Right lobe of liver (tissue), 6 donors: Measurements from ENCODE around the gene TSGA10IP. TPM values are rescaled to one million over a fixed set of nuclear protein-coding genes. Genes with fewer than 3 reads are reported as not detected.

ENCODE experiments used
- ATAC-seq, 4 donors: fragments of 200-7000 bp; cut with Tn5 transposase; one replicate each; pipeline ENCODE4 v1.9.1; 2020; ENCODE audit warnings: mild to moderate bottlenecking in 4 of 4, moderate library complexity in 4 of 4
- DNase-seq, 3 donors: peaks; one replicate each; pipeline ENCODE4 v3.0.0-alpha.2; 2020
- H3K27ac ChIP-seq, 3 donors: fragments of 200-600 bp; one replicate each; pipeline ENCODE4 v1.8.0; 2022
- H3K27me3 ChIP-seq, 2 donors: fragments of 200-600 bp; one replicate each; pipeline ENCODE4 v1.8.0; 2022
- H3K36me3 ChIP-seq, 4 donors: fragments of 200-600 bp; sonication (generic) in 1 of 4; one replicate each; pipeline versions ENCODE4 v1.5.1 to v1.8.0; 2017 to 2022; ENCODE audit warnings: control low read depth in 1 of 4
- H3K4me1 ChIP-seq, 4 donors: fragments of 200-600 bp; sonication (generic) in 1 of 4; one replicate each; pipeline versions ENCODE4 v1.5.1 to v1.8.0; 2017 to 2022; ENCODE audit warnings: control low read depth in 1 of 4
- H3K4me3 ChIP-seq, 3 donors: fragments of 200-600 bp; one replicate each; pipeline ENCODE4 v1.8.0; 2022
- H3K9me3 ChIP-seq, 4 donors: fragments of 200-600 bp; sonication (generic) in 1 of 4; one replicate each; pipeline versions ENCODE4 v1.5.1 to v1.8.0; 2017 to 2022; ENCODE audit warnings: control low read depth in 1 of 4
- POLR2A ChIP-seq: fragments of 450-650 bp; IDR thresholded peaks from one replicate; pipeline ENCODE4 v1.6.1; 2017; ENCODE audit warnings: antibody characterized with exemption, mild to moderate bottlenecking
- WGBS: methylation state at CpG from one replicate; pipeline ENCODE4 v1.1.6; 2018; ENCODE audit warnings: low coverage, low lambda C conversion rate; ENCODE audit not compliant: insufficient coverage; ENCODE audit errors: missing lambda C conversion rate; 5-methylcytosine and 5-hydroxymethylcytosine counted together
- intact Hi-C, 2 donors: fragments of 100-400 bp; cut with DNase I; formaldehyde crosslinking; loops; one replicate each; pipeline versions ENCODE4 v1.11.2 to v1.14.1; 2022
- long read RNA-seq: library from polyadenylated mRNA; unstranded; transcript quantifications from one replicate; pipeline ENCODE4 v2.0.0, GENCODE V29; 2019
- total RNA-seq, 6 experiments: library from RNA; depleted of rRNA in 2 of 6; stranded (reverse); fragments of >200 nt in 2 of 6; fragmentation: NEBNext Ultra II Directional in 3 of 6; extraction: Animal tissue kit (Norgen Biotek cat#: 25700) in 3 of 6; gene quantifications; one replicate each; pipeline versions ENCODE4 v1.1.0 to v1.2.4, GENCODE V29; 2016 to 2023
- TF ChIP-seq, protein P1 (sequence below), 4 donors: fragments of 200-600 bp in 3 of 4; fragments of 450-650 bp in 1 of 4; IDR thresholded peaks; one replicate each; pipeline versions ENCODE4 v1.5.1 to v1.8.0; 2016 to 2022; ENCODE audit warnings: antibody characterized with exemption in 4 of 4, mild to moderate bottlenecking in 2 of 4
- donor health status: DM: no; HTN: yes; CAD: no.
- donor health status: DM: no; HTN: no; CAD: no.
- donor health status: DM: no; HTN: no; CAD: no.
- donor health status: DM: no; HTN: yes; CAD: no.
- donor health status: DM: no; HTN: yes; CAD: no.

TSGA10IP gene
- total RNA-seq = not detected
- long read RNA-seq = 0 reads

GRCh38 chr11:65945430-65945911, at the start of gene TSGA10IP:
TSGA10IP (plus strand) TSS chr11:65945480; CDS start chr11:65945676, 196 bp downstream.
- DNase-seq = no peak
- Histone ChIP-seq H3K27me3 (no peaks in the 10 kb centered on the region), H3K27ac (no peak within 1 kb of the TSS), H3K36me3 (no peaks in the 10 kb centered on the region), H3K4me1 (no peaks in the 10 kb centered on the region), H3K4me3 (no peak within 1 kb of the TSS), H3K9me3 (no peaks in the 10 kb centered on the region)
- no peak for TF ChIP-seq POLR2A
- TF ChIP-seq, protein P1, sequence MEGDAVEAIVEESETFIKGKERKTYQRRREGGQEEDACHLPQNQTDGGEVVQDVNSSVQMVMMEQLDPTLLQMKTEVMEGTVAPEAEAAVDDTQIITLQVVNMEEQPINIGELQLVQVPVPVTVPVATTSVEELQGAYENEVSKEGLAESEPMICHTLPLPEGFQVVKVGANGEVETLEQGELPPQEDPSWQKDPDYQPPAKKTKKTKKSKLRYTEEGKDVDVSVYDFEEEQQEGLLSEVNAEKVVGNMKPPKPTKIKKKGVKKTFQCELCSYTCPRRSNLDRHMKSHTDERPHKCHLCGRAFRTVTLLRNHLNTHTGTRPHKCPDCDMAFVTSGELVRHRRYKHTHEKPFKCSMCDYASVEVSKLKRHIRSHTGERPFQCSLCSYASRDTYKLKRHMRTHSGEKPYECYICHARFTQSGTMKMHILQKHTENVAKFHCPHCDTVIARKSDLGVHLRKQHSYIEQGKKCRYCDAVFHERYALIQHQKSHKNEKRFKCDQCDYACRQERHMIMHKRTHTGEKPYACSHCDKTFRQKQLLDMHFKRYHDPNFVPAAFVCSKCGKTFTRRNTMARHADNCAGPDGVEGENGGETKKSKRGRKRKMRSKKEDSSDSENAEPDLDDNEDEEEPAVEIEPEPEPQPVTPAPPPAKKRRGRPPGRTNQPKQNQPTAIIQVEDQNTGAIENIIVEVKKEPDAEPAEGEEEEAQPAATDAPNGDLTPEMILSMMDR (IDR thresholded peaks at IDR 0.05) = no peak
- ATAC-seq = no peak
- intact Hi-C loops = no loop called here
- 82% methylated on average over 6 of the region's 13 CpGs for WGBS

DNA sequence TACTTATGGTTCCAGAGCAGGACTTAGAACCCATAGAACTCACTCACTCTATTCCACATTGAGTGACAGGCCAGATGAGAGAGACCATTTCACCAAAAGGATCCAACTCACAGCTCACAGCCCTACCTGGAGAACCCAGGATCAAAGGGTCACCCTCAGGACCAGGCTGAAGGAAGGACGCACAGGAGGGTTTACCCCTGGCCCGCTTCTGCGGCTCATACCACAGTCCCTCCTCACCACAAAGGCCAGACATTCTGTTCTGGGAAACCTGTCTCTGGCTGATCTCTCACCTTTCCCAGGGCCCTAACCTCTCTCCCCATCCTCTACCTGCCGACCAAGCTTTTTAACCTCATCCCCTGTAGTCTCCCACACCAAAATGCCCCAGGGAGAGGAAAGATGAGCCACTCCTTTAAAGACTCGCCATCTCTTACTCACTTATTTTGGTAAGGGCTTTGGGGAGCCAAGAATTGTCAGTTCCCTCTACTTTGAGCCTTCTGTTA, 49.7 kb upstream of the TSGA10IP start:
- Histone ChIP-seq H3K27me3 (no peaks in the 10 kb centered on the region), H3K27ac (no peak overlapping the region), H3K4me3 (no peak overlapping the region), H3K4me1 (peaks cover 0 to 19% (median 3%) of the 10 kb centered on the region in 4 donors), H3K9me3 (no peaks in the 10 kb centered on the region), H3K36me3 (no peaks in the 10 kb centered on the region)
- WGBS = 83% methylated on average over 4 of the region's 5 CpGs
- intact Hi-C loops = no loop called here
- no peak for ATAC-seq
- TF ChIP-seq, protein P1 (IDR thresholded peaks at IDR 0.05) = no peak
- TF ChIP-seq POLR2A = no peak
- DNase-seq = no peak

DNA sequence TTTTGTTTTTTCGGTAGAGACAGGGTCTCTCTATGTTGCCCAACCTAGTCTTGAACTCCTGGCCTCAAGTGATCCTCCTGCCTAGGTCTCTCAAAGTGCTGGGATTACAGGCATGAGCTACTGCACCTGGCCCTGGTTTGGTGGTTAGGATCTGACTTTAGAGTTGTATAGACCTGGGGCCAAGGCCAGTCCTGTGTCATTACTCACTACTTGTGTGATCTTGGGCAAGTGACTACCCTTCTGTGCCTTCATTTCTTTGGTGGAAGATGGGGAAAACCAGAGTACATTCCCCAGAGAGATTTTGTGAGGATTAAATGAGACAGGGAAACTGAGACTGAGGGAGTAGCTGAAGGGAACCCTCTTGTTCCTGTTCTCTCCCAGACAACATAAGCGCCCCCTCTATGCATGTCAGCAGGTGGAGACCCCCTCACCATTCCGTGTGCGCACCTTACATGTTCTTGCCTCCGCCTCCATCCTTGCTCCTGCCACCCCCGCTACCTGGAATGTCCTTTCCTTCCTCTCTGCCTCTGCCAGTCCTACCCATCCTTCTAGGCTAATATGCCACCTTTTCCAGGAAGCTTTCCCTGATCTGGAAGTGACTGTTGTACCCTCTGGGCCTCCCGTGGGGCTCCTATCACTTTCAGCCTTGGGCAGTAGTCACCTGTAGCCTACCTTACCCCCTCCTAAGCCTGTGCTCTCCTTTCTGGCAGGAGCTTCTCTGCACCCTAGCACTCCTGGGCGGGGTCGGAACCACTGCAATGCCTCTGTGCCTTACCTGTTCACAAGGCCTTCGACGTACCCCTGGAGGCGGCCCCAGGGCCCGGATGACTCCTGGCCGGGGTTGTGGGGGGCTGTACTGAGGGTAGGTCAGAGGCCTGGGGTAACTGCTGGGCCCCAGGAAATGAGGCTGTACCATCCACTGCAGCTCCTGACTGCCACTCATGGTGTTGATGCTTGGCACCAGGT, 49.0 kb upstream of the TSGA10IP start:
- no peaks in the 10 kb centered on the region for H3K36me3 ChIP-seq
- no peak for TF ChIP-seq POLR2A
- TF ChIP-seq, protein P1 (IDR thresholded peaks at IDR 0.05) = no peak
- H3K4me1 ChIP-seq = peaks cover 0 to 13% (median 3%) of the 10 kb centered on the region in 4 donors
- H3K4me3 ChIP-seq = no peak overlapping the region
- DNase-seq (no peak), ATAC-seq (no peak)
- H3K27me3 ChIP-seq = no peaks in the 10 kb centered on the region
- H3K27ac ChIP-seq = no peak overlapping the region
- no peaks in the 10 kb centered on the region for H3K9me3 ChIP-seq
- WGBS = 90% methylated on average over 9 of the region's 14 CpGs
- intact Hi-C loops = no loop called here

GRCh38 chr11:65897020-65897471, 48.2 kb upstream of the TSGA10IP start:
- 94% methylated on average over 3 of the region's 4 CpGs for WGBS
- DNase-seq (no peak), ATAC-seq (no peak)
- intact Hi-C loops = no loop called here
- Histone ChIP-seq H3K4me1 (peaks cover 0 to 9% (median 3%) of the 10 kb centered on the region in 4 donors), H3K36me3 (no peaks in the 10 kb centered on the region), H3K27ac (no peak overlapping the region), H3K4me3 (no peak overlapping the region), H3K27me3 (no peaks in the 10 kb centered on the region), H3K9me3 (no peaks in the 10 kb centered on the region)
- no peak for TF ChIP-seq POLR2A
- TF ChIP-seq, protein P1 (IDR thresholded peaks at IDR 0.05) = no peak
